Astrocyte (in vitro differentiated cells and primary cell): ENCODE measurements around the gene ADIPOR2. TPM values are rescaled to one million over a fixed set of nuclear protein-coding genes. Genes with fewer than 3 reads are reported as not detected.

Source experiments
- DNase-seq: peaks from one replicate; pipeline ENCODE4 v3.0.0-alpha.2; 2010; ENCODE audit warnings: low read depth
- FAIRE-seq: peaks from 2 replicates; lab custom pipeline; 2011; peaks lifted over from hg19 to GRCh38; lab: Jason Lieb, UNC
- H2AFZ ChIP-seq: 2 replicates; pipeline ENCODE4 v1.6.0; 2012; ENCODE audit warnings: low read depth, low read length, inconsistent platforms
- H3K27ac ChIP-seq: 2 replicates; pipeline ENCODE4 v1.5.1; 2011; ENCODE audit warnings: low read depth, low read length, inconsistent platforms
- H3K27me3 ChIP-seq: 2 replicates; pipeline ENCODE4 v1.6.0; 2011; ENCODE audit warnings: low read length, inconsistent platforms; ENCODE audit not compliant: insufficient read depth
- H3K36me3 ChIP-seq: 2 replicates; pipeline ENCODE4 v1.5.1; 2011; ENCODE audit warnings: low read length, inconsistent platforms; ENCODE audit not compliant: insufficient read depth
- H3K4me1 ChIP-seq: 2 replicates; pipeline ENCODE4 v1.5.1; 2011; ENCODE audit warnings: low read length, inconsistent platforms; ENCODE audit not compliant: insufficient read depth
- H3K4me2 ChIP-seq: 2 replicates; pipeline ENCODE4 v1.6.0; 2012; ENCODE audit warnings: low read length, inconsistent platforms
- H3K4me3 ChIP-seq: 2 replicates; pipeline ENCODE4 v1.5.1; 2011; ENCODE audit warnings: low read depth, mild to moderate bottlenecking, low read length, inconsistent platforms; ENCODE audit not compliant: insufficient read depth
- H3K79me2 ChIP-seq: 2 replicates; pipeline ENCODE4 v1.6.0; 2012; ENCODE audit warnings: mild to moderate bottlenecking, low read length, inconsistent platforms; ENCODE audit not compliant: insufficient read depth
- H3K9ac ChIP-seq: 2 replicates; pipeline ENCODE4 v1.6.0; 2012; ENCODE audit warnings: mild to moderate bottlenecking, low read length, inconsistent platforms
- H3K9me3 ChIP-seq: 2 replicates; pipeline ENCODE4 v1.5.1; 2012; ENCODE audit warnings: low read depth, mild to moderate bottlenecking, low read length, inconsistent platforms; ENCODE audit not compliant: insufficient read depth
- H4K20me1 ChIP-seq: 2 replicates; pipeline ENCODE4 v1.6.0; 2012; ENCODE audit warnings: low read length, inconsistent platforms; ENCODE audit not compliant: insufficient read depth
- H3K27ac Mint-ChIP-seq: one replicate; pipeline ENCODE4 v1.8.0; 2021; ENCODE audit warnings: mild to moderate bottlenecking, mixed read lengths; ENCODE audit not compliant: unreplicated experiment
- H3K27me3 Mint-ChIP-seq: one replicate; pipeline ENCODE4 v1.8.0; 2021; ENCODE audit warnings: low read depth, mixed read lengths; ENCODE audit not compliant: unreplicated experiment
- H3K36me3 Mint-ChIP-seq: one replicate; pipeline ENCODE4 v1.8.0; 2021; ENCODE audit warnings: low read depth, mixed read lengths; ENCODE audit not compliant: unreplicated experiment
- H3K4me1 Mint-ChIP-seq: one replicate; pipeline ENCODE4 v1.8.0; 2021; ENCODE audit warnings: low read depth, mixed read lengths; ENCODE audit not compliant: unreplicated experiment
- H3K4me3 Mint-ChIP-seq: one replicate; pipeline ENCODE4 v1.8.0; 2021; ENCODE audit warnings: mild to moderate bottlenecking, moderate library complexity, mixed read lengths; ENCODE audit not compliant: unreplicated experiment
- H3K9me3 Mint-ChIP-seq: one replicate; pipeline ENCODE4 v1.8.0; 2021; ENCODE audit warnings: mild to moderate bottlenecking, mixed read lengths; ENCODE audit not compliant: unreplicated experiment
- EZH2 ChIP-seq: IDR thresholded peaks from 2 replicates; pipeline ENCODE4 v1.6.1; 2012; ENCODE audit warnings: mild to moderate bottlenecking, low read length, inconsistent platforms; ENCODE audit not compliant: insufficient read depth
- total RNA-seq: library from RNA; stranded (reverse); gene quantifications from 2 replicates; pipeline ENCODE4 v1.2.1, GENCODE V29; 2021
- TF ChIP-seq, protein P1 (sequence below): IDR thresholded peaks from 2 replicates; pipeline ENCODE4 v1.5.1; 2011; ENCODE audit warnings: low read depth, mild to moderate bottlenecking, inconsistent platforms, low read length, moderate library complexity; ENCODE audit not compliant: insufficient read depth

Gene ADIPOR2
- total RNA-seq, 1 donor from 2014 or later: 56.6 TPM

DNA sequence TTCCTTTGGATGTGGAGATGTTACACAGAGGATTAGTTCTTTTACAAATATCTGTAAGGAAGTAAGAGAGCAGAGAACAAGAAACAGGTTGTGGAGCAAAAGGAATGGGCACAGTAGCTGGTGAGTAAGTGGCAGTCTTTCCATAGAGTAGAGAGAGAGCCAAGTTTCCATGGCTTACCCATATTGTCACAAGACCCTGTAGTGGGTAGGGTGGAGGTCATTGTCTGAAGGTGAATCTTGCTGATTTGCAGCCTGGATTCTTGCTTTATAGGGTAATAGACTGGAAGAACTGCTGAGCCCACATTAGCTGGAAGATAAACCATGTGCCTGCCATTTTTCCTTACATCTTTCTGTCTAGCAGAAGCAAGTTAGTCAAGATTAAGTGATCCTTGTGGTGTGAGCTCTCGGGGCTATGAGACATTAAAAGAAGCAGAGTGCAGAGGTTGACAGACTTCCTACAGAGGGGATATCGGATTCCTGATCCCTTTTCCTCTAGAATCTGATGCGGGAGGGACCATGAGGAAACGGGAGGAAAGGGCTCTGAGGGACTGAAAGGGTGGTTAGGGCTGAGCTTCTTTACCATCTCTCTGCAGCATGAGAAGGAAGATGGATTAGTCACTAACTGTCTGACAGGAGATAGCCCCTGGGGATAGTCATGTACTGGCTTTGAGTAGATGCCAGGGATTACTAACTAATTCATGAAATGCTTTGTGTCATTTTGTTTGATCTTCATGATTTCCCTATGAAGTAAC, 85.5 kb downstream of the ADIPOR2 start:
- TF ChIP-seq, protein P1, sequence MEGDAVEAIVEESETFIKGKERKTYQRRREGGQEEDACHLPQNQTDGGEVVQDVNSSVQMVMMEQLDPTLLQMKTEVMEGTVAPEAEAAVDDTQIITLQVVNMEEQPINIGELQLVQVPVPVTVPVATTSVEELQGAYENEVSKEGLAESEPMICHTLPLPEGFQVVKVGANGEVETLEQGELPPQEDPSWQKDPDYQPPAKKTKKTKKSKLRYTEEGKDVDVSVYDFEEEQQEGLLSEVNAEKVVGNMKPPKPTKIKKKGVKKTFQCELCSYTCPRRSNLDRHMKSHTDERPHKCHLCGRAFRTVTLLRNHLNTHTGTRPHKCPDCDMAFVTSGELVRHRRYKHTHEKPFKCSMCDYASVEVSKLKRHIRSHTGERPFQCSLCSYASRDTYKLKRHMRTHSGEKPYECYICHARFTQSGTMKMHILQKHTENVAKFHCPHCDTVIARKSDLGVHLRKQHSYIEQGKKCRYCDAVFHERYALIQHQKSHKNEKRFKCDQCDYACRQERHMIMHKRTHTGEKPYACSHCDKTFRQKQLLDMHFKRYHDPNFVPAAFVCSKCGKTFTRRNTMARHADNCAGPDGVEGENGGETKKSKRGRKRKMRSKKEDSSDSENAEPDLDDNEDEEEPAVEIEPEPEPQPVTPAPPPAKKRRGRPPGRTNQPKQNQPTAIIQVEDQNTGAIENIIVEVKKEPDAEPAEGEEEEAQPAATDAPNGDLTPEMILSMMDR: no peak
- no peak for TF ChIP-seq EZH2
- Mint-ChIP-seq H3K4me3 (peak overlapping the region; percentile 64), H3K9me3 (no peaks in the 10 kb centered on the region), H3K4me1 (peaks cover 40% of the 10 kb centered on the region), H3K27ac (peak overlapping the region; percentile 55), H3K27me3 (no peaks in the 10 kb centered on the region), H3K36me3 (peaks cover 5% of the 10 kb centered on the region)
- H3K79me2 ChIP-seq: peaks cover 3% of the 10 kb centered on the region
- no peak overlapping the region for H2AFZ ChIP-seq
- peak; percentile 90 for FAIRE-seq
- DNase-seq: peak; percentile 78
- peaks cover 6% of the 10 kb centered on the region for H3K36me3 ChIP-seq
- H3K4me3 ChIP-seq: no peak overlapping the region
- H3K4me1 ChIP-seq: peaks cover 32% of the 10 kb centered on the region
- H3K27ac ChIP-seq: no peak overlapping the region
- H3K9ac ChIP-seq: no peak overlapping the region
- peak overlapping the region; percentile 62 for H3K4me2 ChIP-seq
- H3K27me3 ChIP-seq: no peaks in the 10 kb centered on the region
- peaks cover 21% of the 10 kb centered on the region for H4K20me1 ChIP-seq
- no peaks in the 10 kb centered on the region for H3K9me3 ChIP-seq

DNA sequence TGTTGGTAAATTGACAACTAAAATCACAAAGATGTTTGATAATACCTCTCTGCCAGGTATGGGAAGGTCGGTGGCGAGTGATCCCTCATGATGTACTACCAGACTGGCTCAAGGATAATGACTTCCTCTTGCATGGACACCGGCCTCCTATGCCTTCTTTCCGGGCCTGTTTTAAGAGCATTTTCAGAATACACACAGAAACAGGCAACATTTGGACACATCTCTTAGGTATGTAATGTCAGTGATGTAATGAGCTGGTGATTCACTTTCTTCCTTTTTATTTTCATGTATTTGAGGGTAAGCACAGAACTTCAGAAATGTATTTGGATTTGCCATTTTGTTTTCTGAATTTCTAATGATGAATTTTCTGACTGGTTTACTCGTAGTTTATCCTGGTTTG, 86.9 kb downstream of the ADIPOR2 start:
- Mint-ChIP-seq H3K27me3 (no peaks in the 10 kb centered on the region), H3K27ac (peak overlapping the region; percentile 88), H3K36me3 (peaks cover 5% of the 10 kb centered on the region), H3K4me3 (peak overlapping the region; percentile 46), H3K4me1 (peaks cover 53% of the 10 kb centered on the region), H3K9me3 (no peaks in the 10 kb centered on the region)
- Histone ChIP-seq H3K36me3 (peaks cover 6% of the 10 kb centered on the region), H3K4me3 (no peak overlapping the region), H3K4me2 (peak overlapping the region; percentile 49), H3K9me3 (no peaks in the 10 kb centered on the region), H3K4me1 (peaks cover 32% of the 10 kb centered on the region), H3K79me2 (peaks cover 3% of the 10 kb centered on the region), H4K20me1 (peaks cover 30% of the 10 kb centered on the region), H3K27me3 (no peaks in the 10 kb centered on the region), H3K27ac (peak overlapping the region; percentile 48), H3K9ac (peak overlapping the region; percentile 1), H2AFZ (no peak overlapping the region)
- DNase-seq (peak; percentile 84), FAIRE-seq (peak; percentile 98)
- no peak for TF ChIP-seq EZH2
- TF ChIP-seq, protein P1: no peak

DNA sequence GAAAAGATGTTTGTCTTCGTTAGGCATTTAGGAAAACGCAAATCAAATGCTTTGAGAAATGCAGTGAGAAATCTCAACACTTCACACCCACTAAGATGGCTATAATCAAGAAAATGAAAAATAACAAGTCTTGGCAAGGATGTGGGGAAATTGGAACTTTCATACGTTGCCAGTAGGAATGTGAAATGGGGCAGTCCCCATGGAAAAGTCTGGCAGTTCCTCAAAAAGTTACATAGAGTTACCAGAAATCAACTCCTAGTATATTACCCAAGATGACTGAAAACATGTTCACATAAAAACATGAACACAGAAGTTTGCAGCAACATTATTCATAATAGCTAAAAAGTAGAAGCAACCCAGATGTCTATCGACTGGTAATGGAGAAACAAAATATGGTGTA, 88.0 kb downstream of the ADIPOR2 start:
- H3K4me3 Mint-ChIP-seq: no peak overlapping the region
- Histone ChIP-seq H3K9me3 (no peaks in the 10 kb centered on the region), H3K4me2 (no peak overlapping the region), H3K27ac (no peak overlapping the region), H3K4me1 (peaks cover 32% of the 10 kb centered on the region), H2AFZ (no peak overlapping the region), H4K20me1 (peaks cover 30% of the 10 kb centered on the region), H3K79me2 (peaks cover 3% of the 10 kb centered on the region), H3K4me3 (no peak overlapping the region), H3K27me3 (no peaks in the 10 kb centered on the region), H3K36me3 (peaks cover 6% of the 10 kb centered on the region), H3K9ac (no peak overlapping the region)
- TF ChIP-seq, protein P1: no peak
- no peak for TF ChIP-seq EZH2
- H3K36me3 Mint-ChIP-seq: peaks cover 5% of the 10 kb centered on the region
- H3K4me1 Mint-ChIP-seq: peaks cover 55% of the 10 kb centered on the region
- FAIRE-seq (peak; percentile 34), DNase-seq (no peak)
- H3K9me3 Mint-ChIP-seq: no peaks in the 10 kb centered on the region
- H3K27ac Mint-ChIP-seq: no peak overlapping the region
- H3K27me3 Mint-ChIP-seq: no peaks in the 10 kb centered on the region
